ENCODE measurements around the gene ANKRD50. TPM values are rescaled to one million over a fixed set of nuclear protein-coding genes. Genes with fewer than 3 reads are reported as not detected.

Gene ANKRD50
- total and polyA plus RNA-seq, 9 of the 15 experiments (the other 6 are each of a cell fraction or from before 2014, with no cell fraction given) = 2.0 to 8.0 (median 6.2) TPM

DNA sequence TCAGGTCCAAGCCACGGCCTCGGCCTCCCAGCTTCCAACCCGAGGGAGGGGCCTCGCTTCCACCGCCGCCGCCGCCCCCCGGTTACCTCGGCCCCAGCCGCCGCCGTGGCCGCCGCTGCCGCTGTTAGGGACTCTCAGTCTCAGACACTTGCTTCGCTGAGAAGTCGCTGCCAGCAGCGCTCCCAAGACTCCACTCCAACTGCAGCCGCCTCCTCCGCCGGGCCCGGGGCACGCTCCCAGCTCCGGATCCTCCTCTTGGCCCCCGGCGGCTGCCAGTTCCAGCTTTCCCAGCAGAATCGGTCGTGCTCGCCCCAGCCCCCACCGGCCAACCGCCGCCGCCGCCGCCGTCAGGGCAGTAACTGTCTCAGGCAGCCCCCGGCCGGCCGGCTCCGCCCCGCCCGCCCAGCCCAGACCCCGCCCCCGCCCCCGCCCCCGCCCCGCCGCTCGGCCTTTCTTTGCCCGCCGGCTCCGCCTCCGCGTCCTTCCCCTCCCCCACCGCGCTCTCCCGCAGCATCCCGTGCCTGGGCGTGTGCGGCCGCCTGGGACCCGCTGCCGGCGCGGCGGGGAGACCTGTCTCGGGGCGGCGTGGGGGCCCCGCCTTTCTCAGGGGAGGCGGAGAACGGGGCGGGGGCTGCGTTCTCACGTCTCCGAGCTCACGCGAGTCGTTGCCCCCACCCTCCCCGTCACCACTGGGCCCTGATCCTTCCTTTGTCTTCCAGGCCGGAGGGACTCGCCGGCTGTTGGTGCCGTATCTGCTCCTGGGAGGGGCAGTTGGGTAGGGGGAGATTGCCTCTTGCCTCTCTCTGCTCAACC, at the start of gene ANKRD50 (continued):
- no peak for TF ChIP-seq EWSR1 (IDR thresholded peaks at IDR 0.05; ENCODE audit: borderline replicate concordance, low read depth, partially characterized antibody)
- TF ChIP-seq, protein P1, sequence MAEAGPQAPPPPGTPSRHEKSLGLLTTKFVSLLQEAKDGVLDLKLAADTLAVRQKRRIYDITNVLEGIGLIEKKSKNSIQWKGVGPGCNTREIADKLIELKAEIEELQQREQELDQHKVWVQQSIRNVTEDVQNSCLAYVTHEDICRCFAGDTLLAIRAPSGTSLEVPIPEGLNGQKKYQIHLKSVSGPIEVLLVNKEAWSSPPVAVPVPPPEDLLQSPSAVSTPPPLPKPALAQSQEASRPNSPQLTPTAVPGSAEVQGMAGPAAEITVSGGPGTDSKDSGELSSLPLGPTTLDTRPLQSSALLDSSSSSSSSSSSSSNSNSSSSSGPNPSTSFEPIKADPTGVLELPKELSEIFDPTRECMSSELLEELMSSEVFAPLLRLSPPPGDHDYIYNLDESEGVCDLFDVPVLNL (CRISPR knock-in tag; IDR thresholded peaks at IDR 0.05; ENCODE audit: low read depth) = no peak
- peak; percentile 45 for TF ChIP-seq TAF1 (IDR thresholded peaks at IDR 0.05; ENCODE audit: control insufficient read depth, extremely low read depth, insufficient read depth, low read length, severe bottlenecking)
- no peak for TF ChIP-seq ATF2 (CRISPR knock-in tag; IDR thresholded peaks at IDR 0.05)
- TF ChIP-seq HDAC6 (IDR thresholded peaks at IDR 0.05; ENCODE audit: low read depth, low read length) = no peak
- no peak for TF ChIP-seq ZBTB8A (IDR thresholded peaks at IDR 0.05; ENCODE audit: partially characterized antibody)
- no peak for TF ChIP-seq TEAD4 (IDR thresholded peaks at IDR 0.05; ENCODE audit: low read length)
- TF ChIP-seq TEAD4 (CRISPR knock-in tag; IDR thresholded peaks at IDR 0.05; ENCODE audit: borderline replicate concordance) = no peak
- peak; percentile 75; the same call in 1 of the 2 replicates for TF ChIP-seq HLTF (IDR thresholded peaks at IDR 0.05)
- TF ChIP-seq ETV5 (CRISPR knock-in tag; IDR thresholded peaks at IDR 0.05; ENCODE audit: low read depth) = no peak
- no peak for TF ChIP-seq ZNF324 (CRISPR knock-in tag; IDR thresholded peaks at IDR 0.05)
- no peak for TF ChIP-seq ETV6 (IDR thresholded peaks at IDR 0.05; ENCODE audit: borderline replicate concordance in 1 of 2, low read depth in 2 of 2, low read length in 1 of 2)
- no peak for TF ChIP-seq ETV6 (CRISPR knock-in tag; IDR thresholded peaks at IDR 0.05; ENCODE audit: borderline replicate concordance)
- TF ChIP-seq ETS2 (tag; IDR thresholded peaks at IDR 0.05; ENCODE audit: borderline replicate concordance, poor library complexity, severe bottlenecking) = no peak
- TF ChIP-seq HDAC2 (IDR thresholded peaks at IDR 0.05) = 0 out of 2 replicates have a peak, but pooled peaks have one; percentile 0
- no peak for TF ChIP-seq ZNF133 (CRISPR knock-in tag; IDR thresholded peaks at IDR 0.05)
- TF ChIP-seq FOXA3 (CRISPR knock-in tag; conservative IDR thresholded peaks at IDR 0.05 in 1 of 2, IDR thresholded peaks at IDR 0.05 in 1 of 2) = no peak
- TF ChIP-seq ZNF436 (CRISPR knock-in tag; IDR thresholded peaks at IDR 0.05) = no peak
- TF ChIP-seq, protein P2, sequence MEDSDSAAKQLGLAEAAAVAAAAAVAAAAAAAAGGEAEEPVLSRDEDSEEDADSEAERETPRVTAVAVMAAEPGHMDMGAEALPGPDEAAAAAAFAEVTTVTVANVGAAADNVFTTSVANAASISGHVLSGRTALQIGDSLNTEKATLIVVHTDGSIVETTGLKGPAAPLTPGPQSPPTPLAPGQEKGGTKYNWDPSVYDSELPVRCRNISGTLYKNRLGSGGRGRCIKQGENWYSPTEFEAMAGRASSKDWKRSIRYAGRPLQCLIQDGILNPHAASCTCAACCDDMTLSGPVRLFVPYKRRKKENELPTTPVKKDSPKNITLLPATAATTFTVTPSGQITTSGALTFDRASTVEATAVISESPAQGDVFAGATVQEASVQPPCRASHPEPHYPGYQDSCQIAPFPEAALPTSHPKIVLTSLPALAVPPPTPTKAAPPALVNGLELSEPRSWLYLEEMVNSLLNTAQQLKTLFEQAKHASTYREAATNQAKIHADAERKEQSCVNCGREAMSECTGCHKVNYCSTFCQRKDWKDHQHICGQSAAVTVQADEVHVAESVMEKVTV (CRISPR knock-in tag; IDR thresholded peaks at IDR 0.05) = no peak
- TF ChIP-seq MXI1 (IDR thresholded peaks at IDR 0.05; ENCODE audit: low read depth, low read length) = no peak
- TF ChIP-seq, protein P3, sequence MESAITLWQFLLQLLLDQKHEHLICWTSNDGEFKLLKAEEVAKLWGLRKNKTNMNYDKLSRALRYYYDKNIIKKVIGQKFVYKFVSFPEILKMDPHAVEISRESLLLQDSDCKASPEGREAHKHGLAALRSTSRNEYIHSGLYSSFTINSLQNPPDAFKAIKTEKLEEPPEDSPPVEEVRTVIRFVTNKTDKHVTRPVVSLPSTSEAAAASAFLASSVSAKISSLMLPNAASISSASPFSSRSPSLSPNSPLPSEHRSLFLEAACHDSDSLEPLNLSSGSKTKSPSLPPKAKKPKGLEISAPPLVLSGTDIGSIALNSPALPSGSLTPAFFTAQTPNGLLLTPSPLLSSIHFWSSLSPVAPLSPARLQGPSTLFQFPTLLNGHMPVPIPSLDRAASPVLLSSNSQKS (CRISPR knock-in tag; IDR thresholded peaks at IDR 0.05) = no peak
- TF ChIP-seq NFYB (IDR thresholded peaks at IDR 0.05; ENCODE audit: extremely low read depth, insufficient read length) = no peak
- TF ChIP-seq SMAD2 (IDR thresholded peaks at IDR 0.05; ENCODE audit: low read depth, low read length) = no peak
